SK-N-MC (cell line): ENCODE data around the gene ELK3.

ENCODE experiments used
- DNase-seq: peaks from one replicate; pipeline ENCODE4 v3.0.0-alpha.2; 2011; ENCODE audit warnings: low read depth, low spot score
- H3K27ac ChIP-seq: fragments of 200-600 bp; sonication (generic); 2 replicates; pipeline ENCODE4 v1.5.1; 2016; ENCODE audit warnings: mixed run types
- H3K36me3 ChIP-seq: fragments of 200-600 bp; sonication (generic); 2 replicates; pipeline ENCODE4 v1.6.1; 2017; ENCODE audit warnings: antibody characterized with exemption, low read length, mixed read lengths; ENCODE audit not compliant: insufficient read depth
- H3K4me3 ChIP-seq: fragments of 200-600 bp; sonication (generic); 2 replicates; pipeline ENCODE4 v1.5.1; 2016
- H3K9ac ChIP-seq: fragments of 200-600 bp; sonication (generic); 2 replicates; pipeline ENCODE4 v1.8.0; 2017; ENCODE audit warnings: mixed run types, mixed read lengths; ENCODE audit not compliant: insufficient read length
- H3K9me3 ChIP-seq: fragments of 200-600 bp; sonication (generic); 2 replicates; pipeline ENCODE4 v1.6.1; 2017; ENCODE audit warnings: low read depth, mild to moderate bottlenecking, antibody characterized with exemption, low read length, moderate library complexity, mixed read lengths
- EZH2 ChIP-seq: fragments of 200-600 bp; sonication (generic); IDR thresholded peaks from one replicate; pipeline ENCODE4 v1.6.1; 2017; ENCODE audit warnings: antibody characterized with exemption
- FOXP2 ChIP-seq: optimal IDR thresholded peaks from 2 replicates; pipeline ENCODE3; 2011; ENCODE audit warnings: mild to moderate bottlenecking, moderate library complexity; ENCODE audit not compliant: insufficient read depth; ENCODE audit errors: extremely low read length, control extremely low read depth
- POLR2AphosphoS5 ChIP-seq: IDR thresholded peaks from 2 replicates; pipeline ENCODE4 v1.6.1; 2012; ENCODE audit warnings: mild to moderate bottlenecking, low read depth, low read length, borderline replicate concordance

Gene ELK3

GRCh38 chr12:96248136-96248931 is 54.2 kb downstream of the ELK3 start:
- no peaks in the 10 kb centered on the region; the same call in 1 of the 2 replicates for H3K36me3 ChIP-seq
- DNase-seq: no peak
- H3K9me3 ChIP-seq: no peaks in the 10 kb centered on the region
- H3K9ac ChIP-seq: no peak overlapping the region
- H3K4me3 ChIP-seq: no peak overlapping the region
- no peak for TF ChIP-seq POLR2AphosphoS5
- no peak for TF ChIP-seq EZH2
- no peak for TF ChIP-seq FOXP2
- no peak overlapping the region for H3K27ac ChIP-seq

GRCh38 chr12:96249196-96250118 is 55.3 kb downstream of the ELK3 start:
- no peak for DNase-seq
- Histone ChIP-seq H3K27ac (no peak overlapping the region), H3K4me3 (no peak overlapping the region), H3K9ac (no peak overlapping the region), H3K36me3 (no peaks in the 10 kb centered on the region; the same call in 1 of the 2 replicates), H3K9me3 (no peaks in the 10 kb centered on the region)
- TF ChIP-seq POLR2AphosphoS5: no peak
- TF ChIP-seq FOXP2: no peak
- no peak for TF ChIP-seq EZH2

- no peak overlapping the region for H3K9ac ChIP-seq
- TF ChIP-seq POLR2AphosphoS5 (no peak), FOXP2 (no peak), EZH2 (no peak)
- H3K36me3 ChIP-seq: no peaks in the 10 kb centered on the region; the same call in 1 of the 2 replicates
- DNase-seq: no peak
- H3K27ac ChIP-seq: no peak overlapping the region
- no peak overlapping the region for H3K4me3 ChIP-seq
- H3K9me3 ChIP-seq: no peaks in the 10 kb centered on the region
These were observed 56.0 kb downstream of the ELK3 start for GRCh38 chr12:96250119-96250685.

GRCh38 chr12:96255077-96255476 is 60.9 kb downstream of the ELK3 start:
- Histone ChIP-seq H3K36me3 (no peaks in the 10 kb centered on the region), H3K9me3 (no peaks in the 10 kb centered on the region), H3K9ac (no peak overlapping the region), H3K4me3 (no peak overlapping the region), H3K27ac (no peak overlapping the region)
- no peak for TF ChIP-seq EZH2
- TF ChIP-seq FOXP2: no peak
- no peak for TF ChIP-seq POLR2AphosphoS5
- no peak for DNase-seq

GRCh38 chr12:96256672-96257361 is 62.6 kb downstream of the ELK3 start:
- H3K9me3 ChIP-seq: no peaks in the 10 kb centered on the region
- no peak overlapping the region for H3K4me3 ChIP-seq
- H3K9ac ChIP-seq: no peak overlapping the region
- no peak for DNase-seq
- no peak for TF ChIP-seq POLR2AphosphoS5
- TF ChIP-seq EZH2: no peak
- no peak for TF ChIP-seq FOXP2
- no peaks in the 10 kb centered on the region; the same call in 1 of the 2 replicates for H3K36me3 ChIP-seq
- 0 out of 2 replicates have a peak overlapping the region, but pooled peaks have one; percentile 38 for H3K27ac ChIP-seq

GRCh38 chr12:96257550-96258103 is 63.5 kb downstream of the ELK3 start:
- TF ChIP-seq POLR2AphosphoS5 (no peak), FOXP2 (no peak), EZH2 (no peak)
- no peak overlapping the region for H3K9ac ChIP-seq
- no peaks in the 10 kb centered on the region; the same call in 1 of the 2 replicates for H3K36me3 ChIP-seq
- no peak for DNase-seq
- H3K4me3 ChIP-seq: no peak overlapping the region
- H3K9me3 ChIP-seq: no peaks in the 10 kb centered on the region
- peak overlapping the region; percentile 26 for H3K27ac ChIP-seq
